ENCODE measurements around the gene PCNT. TPM values are rescaled to one million over a fixed set of nuclear protein-coding genes. Genes with fewer than 3 reads are reported as not detected.

The PCNT gene
- total and polyA plus RNA-seq, 2 donors (not counting 1 experiment from before 2014, with no cell fraction given), result 20.3 to 58.1 TPM

DNA sequence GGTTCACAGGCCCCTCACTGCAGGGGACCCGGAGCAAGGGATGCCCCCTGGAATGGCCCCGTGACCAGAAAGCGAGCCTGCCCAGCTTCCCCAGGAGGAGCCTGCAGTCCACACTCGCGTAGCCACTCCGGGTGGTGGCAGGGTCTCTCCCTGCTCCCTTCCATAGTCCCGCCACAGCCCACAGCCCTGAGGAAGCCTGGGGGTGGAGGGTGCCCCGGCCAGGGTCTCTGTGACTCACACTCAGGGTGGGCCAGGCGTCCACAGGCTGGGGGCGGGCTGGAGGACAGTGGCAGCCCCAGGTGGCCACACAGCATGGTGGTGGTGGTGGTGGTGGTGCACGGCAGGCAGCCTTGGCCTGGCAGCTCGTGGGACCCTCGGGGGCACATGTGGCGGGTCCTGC, 22.2 kb upstream of the PCNT start:
- ChIA-PET POLR2A (no interaction called here), CTCF (interaction anchor here (1.2 kb wide), 1 partner anchor 24 kb away, joined by 3 read pairs; no protein-coding TSS in a partner anchor)
- Histone ChIP-seq H2AFZ (ENCODE audit: insufficient read depth, low read depth, low read length, poor library complexity, severe bottlenecking) (no peak overlapping the region), H3K4me2 (replicated peaks; ENCODE audit: low read depth, low read length, poor library complexity, severe bottlenecking) (no peak overlapping the region), H3K36me3 (replicated peaks in 1 of 2; ENCODE audit: control extremely low read depth in 1 of 2, control insufficient read depth in 1 of 2, extremely low read depth in 1 of 2, insufficient read depth in 2 of 2, low read length in 1 of 2) (peaks cover 3 to 5% of the 10 kb centered on the region in 2 experiments), H3K4me3 (ENCODE audit: control extremely low read depth in 1 of 5, extremely low read depth in 1 of 5, insufficient read depth in 1 of 5, low read depth in 2 of 5, low read length in 4 of 5) (no peak overlapping the region), H4K20me1 (ENCODE audit: control insufficient read depth, insufficient read depth, low read length, poor library complexity, severe bottlenecking) (no peaks in the 10 kb centered on the region), H3K79me2 (ENCODE audit: control insufficient read depth, insufficient read depth, low read length) (no peaks in the 10 kb centered on the region), H3K27me3 (replicated peaks in 1 of 4; ENCODE audit: control extremely low read depth in 1 of 4, control insufficient read depth in 3 of 4, insufficient read depth in 4 of 4, low read length in 3 of 4) (peaks cover 0 to 10% (median 3%) of the 10 kb centered on the region in 4 experiments), H3K27ac (ENCODE audit: low read length in 2 of 2) (no peak overlapping the region), H3K9me3 (ENCODE audit: control extremely low read depth in 1 of 3, control insufficient read depth in 2 of 3, insufficient read depth in 1 of 3, low read length in 2 of 3) (peaks cover 0 to 8% (median 0%) of the 10 kb centered on the region in 3 donors), H3K4me1 (ENCODE audit: control insufficient read depth in 2 of 2, insufficient read depth in 2 of 2, low read length in 2 of 2) (peaks cover 0 to 10% of the 10 kb centered on the region in 2 donors), H3K9ac (ENCODE audit: low read length) (no peak overlapping the region)
- 94% methylated on average over 13 of the region's 14 CpGs for WGBS (ENCODE audit: insufficient coverage)
- H3K4me1 Mint-ChIP-seq, result peaks cover 7% of the 10 kb centered on the region
- ATAC-seq (ENCODE audit: low read depth), result no peak
- TF ChIP-seq EZH2 (IDR thresholded peaks at IDR 0.05; ENCODE audit: borderline replicate concordance, insufficient read depth, low read depth, low read length, poor library complexity, severe bottlenecking), result no peak
- TF ChIP-seq, protein P1, sequence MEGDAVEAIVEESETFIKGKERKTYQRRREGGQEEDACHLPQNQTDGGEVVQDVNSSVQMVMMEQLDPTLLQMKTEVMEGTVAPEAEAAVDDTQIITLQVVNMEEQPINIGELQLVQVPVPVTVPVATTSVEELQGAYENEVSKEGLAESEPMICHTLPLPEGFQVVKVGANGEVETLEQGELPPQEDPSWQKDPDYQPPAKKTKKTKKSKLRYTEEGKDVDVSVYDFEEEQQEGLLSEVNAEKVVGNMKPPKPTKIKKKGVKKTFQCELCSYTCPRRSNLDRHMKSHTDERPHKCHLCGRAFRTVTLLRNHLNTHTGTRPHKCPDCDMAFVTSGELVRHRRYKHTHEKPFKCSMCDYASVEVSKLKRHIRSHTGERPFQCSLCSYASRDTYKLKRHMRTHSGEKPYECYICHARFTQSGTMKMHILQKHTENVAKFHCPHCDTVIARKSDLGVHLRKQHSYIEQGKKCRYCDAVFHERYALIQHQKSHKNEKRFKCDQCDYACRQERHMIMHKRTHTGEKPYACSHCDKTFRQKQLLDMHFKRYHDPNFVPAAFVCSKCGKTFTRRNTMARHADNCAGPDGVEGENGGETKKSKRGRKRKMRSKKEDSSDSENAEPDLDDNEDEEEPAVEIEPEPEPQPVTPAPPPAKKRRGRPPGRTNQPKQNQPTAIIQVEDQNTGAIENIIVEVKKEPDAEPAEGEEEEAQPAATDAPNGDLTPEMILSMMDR (IDR thresholded peaks at IDR 0.05), result no peak
- no peak overlapping the region for H3K4me3 Mint-ChIP-seq
- H3K27ac Mint-ChIP-seq, result no peak overlapping the region
- no peaks in the 10 kb centered on the region for H3K9me3 Mint-ChIP-seq (ENCODE audit: insufficient read depth)
- no peak for DNase-seq
- intact Hi-C loops (cut with micrococcal nuclease), result no loop called here
- peaks cover 3% of the 10 kb centered on the region for H3K27me3 Mint-ChIP-seq

DNA sequence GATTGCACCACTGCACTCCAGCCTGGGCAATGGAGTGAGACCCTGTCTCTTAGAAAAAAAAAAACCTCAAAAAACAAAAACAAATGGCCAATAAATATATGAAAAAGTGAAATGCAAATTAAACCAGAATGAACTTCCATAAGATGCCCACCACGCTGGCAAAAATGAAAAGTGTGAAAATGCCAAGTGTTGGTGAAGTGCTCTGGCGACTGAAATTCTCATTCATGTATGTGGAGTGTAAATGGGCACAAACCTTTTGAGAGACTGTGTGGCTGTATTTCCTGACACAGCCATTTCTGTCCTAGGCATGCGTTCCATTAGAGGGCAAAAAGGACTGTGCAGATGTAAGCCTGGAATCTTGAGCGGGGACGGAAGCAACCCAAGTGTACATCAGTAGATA, 19.5 kb upstream of the PCNT start:
- ChIA-PET CTCF (no interaction called here), POLR2A (no interaction called here)
- Histone ChIP-seq H2AFZ (ENCODE audit: insufficient read depth, low read depth, low read length, poor library complexity, severe bottlenecking) (no peak overlapping the region), H3K27me3 (replicated peaks in 1 of 4; ENCODE audit: control extremely low read depth in 1 of 4, control insufficient read depth in 3 of 4, insufficient read depth in 4 of 4, low read length in 3 of 4) (no peaks in the 10 kb centered on the region), H3K27ac (ENCODE audit: low read length in 2 of 2) (no peak overlapping the region), H3K4me3 (ENCODE audit: control extremely low read depth in 1 of 5, extremely low read depth in 1 of 5, insufficient read depth in 1 of 5, low read depth in 2 of 5, low read length in 4 of 5) (no peak overlapping the region), H3K36me3 (replicated peaks in 1 of 2; ENCODE audit: control extremely low read depth in 1 of 2, control insufficient read depth in 1 of 2, extremely low read depth in 1 of 2, insufficient read depth in 2 of 2, low read length in 1 of 2) (peaks cover 3 to 5% of the 10 kb centered on the region in 2 experiments), H4K20me1 (ENCODE audit: control insufficient read depth, insufficient read depth, low read length, poor library complexity, severe bottlenecking) (no peaks in the 10 kb centered on the region), H3K4me1 (ENCODE audit: control insufficient read depth in 2 of 2, insufficient read depth in 2 of 2, low read length in 2 of 2) (no peaks in the 10 kb centered on the region), H3K4me2 (replicated peaks; ENCODE audit: low read depth, low read length, poor library complexity, severe bottlenecking) (no peak overlapping the region), H3K9ac (ENCODE audit: low read length) (no peak overlapping the region), H3K9me3 (ENCODE audit: control extremely low read depth in 1 of 3, control insufficient read depth in 2 of 3, insufficient read depth in 1 of 3, low read length in 2 of 3) (no peaks in the 10 kb centered on the region), H3K79me2 (ENCODE audit: control insufficient read depth, insufficient read depth, low read length) (no peaks in the 10 kb centered on the region)
- intact Hi-C loops (cut with micrococcal nuclease), result no loop called here
- Mint-ChIP-seq H3K9me3 (ENCODE audit: insufficient read depth) (no peaks in the 10 kb centered on the region), H3K4me1 (no peaks in the 10 kb centered on the region), H3K27me3 (no peaks in the 10 kb centered on the region), H3K27ac (no peak overlapping the region), H3K4me3 (no peak overlapping the region)
- TF ChIP-seq, protein P1 (IDR thresholded peaks at IDR 0.05), result no peak
- TF ChIP-seq EZH2 (IDR thresholded peaks at IDR 0.05; ENCODE audit: borderline replicate concordance, insufficient read depth, low read depth, low read length, poor library complexity, severe bottlenecking), result no peak
- ATAC-seq (ENCODE audit: low read depth) (no peak), DNase-seq (no peak)
- WGBS (ENCODE audit: insufficient coverage), result 94% methylated on average over 4 of the region's 5 CpGs

Measured in B cell (primary cell).